PC-3 (cell line): ENCODE measurements around the gene MOG. TPM values are rescaled to one million over a fixed set of nuclear protein-coding genes. Genes with fewer than 3 reads are reported as not detected.
A peak's percentile ranks its signal among the peaks of the same experiment; 100 is the strongest.

Source experiments
- ATAC-seq: fragments of 200-7000 bp; cut with Tn5 transposase; 2 replicates; pipeline ENCODE4 v1.9.1; 2020; ENCODE audit warnings: mild to moderate bottlenecking, moderate library complexity
- BruUV-seq: library from RNA; stranded (reverse); fragments of 400-500 nt; replicated peaks from 2 replicates; lab custom pipeline; 2021; lab: Mats Ljungman, UMichigan
- CTCF ChIA-PET: fragments of 300-600 bp; sonication (Branson Sonifier 250); formaldehyde crosslinking; loops from one replicate; lab custom pipeline; 2022; ENCODE audit warnings: antibody characterized with exemption; lab: Charles Lee
- POLR2A ChIA-PET: fragments of 300-600 bp; sonication (Branson Sonifier 250); formaldehyde crosslinking; loops from one replicate; lab custom pipeline; 2022; ENCODE audit warnings: antibody characterized with exemption; ENCODE audit not compliant: unreplicated experiment; lab: Charles Lee
- DNase-seq: peaks from one replicate; pipeline ENCODE4 v3.0.0-alpha.2; 2015
- H2AFZ ChIP-seq: fragments of 300-600 bp; sonication (generic); 2 replicates; pipeline ENCODE4 v1.6.0; 2016; ENCODE audit warnings: antibody characterized with exemption, low read length
- H3F3A ChIP-seq: fragments of 300-600 bp; sonication (generic); one replicate; pipeline ENCODE4 v1.6.0; 2017; ENCODE audit warnings: antibody characterized with exemption, low read length, control low read depth, mild to moderate bottlenecking; ENCODE audit not compliant: unreplicated experiment
- H3K27ac ChIP-seq: fragments of 300-600 bp; sonication (generic); 2 replicates; pipeline ENCODE4 v1.5.1; 2016; ENCODE audit warnings: mild to moderate bottlenecking, low read length
- H3K27me3 ChIP-seq: fragments of 300-600 bp; sonication (generic); 2 replicates; pipeline ENCODE4 v1.6.1; 2016; ENCODE audit warnings: low read length, mixed read lengths
- H3K36me3 ChIP-seq: fragments of 300-600 bp; sonication (generic); 2 replicates; pipeline ENCODE4 v1.6.1; 2016; ENCODE audit warnings: low read depth, mixed run types, low read length, mixed read lengths
- H3K4me1 ChIP-seq: fragments of 300-600 bp; sonication (generic); 2 replicates; pipeline ENCODE4 v1.5.1; 2016; ENCODE audit warnings: low read length; ENCODE audit not compliant: insufficient read depth
- H3K4me2 ChIP-seq: fragments of 300-600 bp; sonication (generic); 2 replicates; pipeline ENCODE4 v1.6.0; 2016; ENCODE audit warnings: low read length
- H3K4me3 ChIP-seq: fragments of 300-600 bp; sonication (generic); 2 replicates; pipeline ENCODE4 v1.5.1; 2016; ENCODE audit warnings: mild to moderate bottlenecking, low read length, mixed read lengths
- H3K79me2 ChIP-seq: fragments of 300-600 bp; sonication (generic); 2 replicates; pipeline ENCODE4 v1.6.1; 2017; ENCODE audit warnings: low read length, mixed read lengths
- H3K9ac ChIP-seq: fragments of 300-600 bp; sonication (generic); 2 replicates; pipeline ENCODE4 v1.6.0; 2016; ENCODE audit warnings: mild to moderate bottlenecking, low read length
- H3K9me2 ChIP-seq: fragments of 300-600 bp; sonication (generic); replicated peaks from 2 replicates; pipeline ENCODE4 v1.6.1; 2016; ENCODE audit warnings: mixed run types, low read length, mixed read lengths
- H3K9me3 ChIP-seq: fragments of 300-600 bp; sonication (generic); 2 replicates; pipeline ENCODE4 v1.6.1; 2016; ENCODE audit warnings: low read length, mixed read lengths
- H4K20me1 ChIP-seq: fragments of 300-600 bp; sonication (generic); 2 replicates; pipeline ENCODE4 v1.6.1; 2016; ENCODE audit warnings: low read length, mixed read lengths
- CTCF ChIP-seq: fragments of 300-600 bp; sonication (generic); conservative IDR thresholded peaks from 2 replicates; pipeline ENCODE4 v1.5.1; 2017; ENCODE audit warnings: antibody characterized with exemption, low read depth, mild to moderate bottlenecking, low read length
- EZH2 ChIP-seq: fragments of 300-600 bp; sonication (generic); IDR thresholded peaks from one replicate; pipeline ENCODE4 v1.6.1; 2017; ENCODE audit warnings: antibody characterized with exemption, mild to moderate bottlenecking, low read length; ENCODE audit not compliant: unreplicated experiment
- EZH2phosphoT487 ChIP-seq: fragments of 300-600 bp; sonication (generic); IDR thresholded peaks from 2 replicates; pipeline ENCODE4 v1.6.1; 2018; ENCODE audit warnings: mild to moderate bottlenecking, antibody characterized with exemption, low read length, borderline replicate concordance
- intact Hi-C: fragments of 100-400 bp; cut with micrococcal nuclease; formaldehyde crosslinking; loops from 2 replicates; pipeline ENCODE4 v1.9.0; 2023
- total RNA-seq: library from RNA; depleted of rRNA; stranded (reverse); fragments of >200 nt; gene quantifications from 2 replicates; pipeline ENCODE4 v1.2.3, GENCODE V29; 2014

MOG gene
- total RNA-seq, 1 experiment from 2014 or later = not detected

DNA sequence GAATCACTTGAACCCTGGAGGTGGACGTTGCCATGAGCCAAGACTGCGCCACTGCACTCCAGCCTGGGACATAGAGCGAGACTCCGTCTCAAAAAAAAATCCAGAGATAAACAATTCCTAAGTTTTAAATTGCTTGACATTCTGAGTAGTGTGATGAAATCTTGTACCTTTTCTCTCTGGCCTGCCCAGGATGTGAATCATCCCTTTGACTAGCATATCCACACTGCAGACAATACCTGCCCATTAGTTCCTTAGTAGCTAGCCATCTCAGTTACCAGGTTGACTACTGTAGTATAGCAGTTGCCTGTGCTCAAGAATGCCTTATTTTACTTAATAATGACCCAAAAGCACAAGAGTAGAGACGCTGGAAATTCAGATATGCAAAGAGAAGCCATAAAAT, 21.2 kb downstream of the MOG start:
- H3K27me3 ChIP-seq = no peaks in the 10 kb centered on the region
- no peaks in the 10 kb centered on the region for H3K79me2 ChIP-seq
- H3K9ac ChIP-seq = no peak overlapping the region
- TF ChIP-seq CTCF (no peak), EZH2phosphoT487 (no peak), EZH2 (no peak)
- H4K20me1 ChIP-seq = no peaks in the 10 kb centered on the region
- no peak overlapping the region for H3K27ac ChIP-seq
- ATAC-seq (peak; percentile 80), DNase-seq (peak; percentile 58)
- H3K9me3 ChIP-seq = no peaks in the 10 kb centered on the region
- peaks cover 16% of the 10 kb centered on the region for H3K4me1 ChIP-seq
- ChIA-PET CTCF (no interaction called here), POLR2A (no interaction called here)
- H3F3A ChIP-seq = no peaks in the 10 kb centered on the region
- H2AFZ ChIP-seq = no peak overlapping the region
- no peaks in the 10 kb centered on the region for H3K9me2 ChIP-seq
- H3K4me2 ChIP-seq = no peak overlapping the region
- H3K4me3 ChIP-seq = no peak overlapping the region
- no TSS peak for BruUV-seq
- intact Hi-C loops = no loop called here
- H3K36me3 ChIP-seq = no peaks in the 10 kb centered on the region

GRCh38 chr6:29679962-29680361, 23.1 kb downstream of the MOG start:
- no peaks in the 10 kb centered on the region for H3K9me3 ChIP-seq
- H3K27ac ChIP-seq = no peak overlapping the region
- TF ChIP-seq EZH2 (no peak), EZH2phosphoT487 (no peak), CTCF (no peak)
- no peak overlapping the region for H3K4me2 ChIP-seq
- DNase-seq (no peak), ATAC-seq (no peak)
- H3K36me3 ChIP-seq = no peaks in the 10 kb centered on the region
- no peaks in the 10 kb centered on the region for H3F3A ChIP-seq
- H4K20me1 ChIP-seq = no peaks in the 10 kb centered on the region
- H3K79me2 ChIP-seq = no peaks in the 10 kb centered on the region
- H3K9ac ChIP-seq = no peak overlapping the region
- no peak overlapping the region for H2AFZ ChIP-seq
- CTCF ChIA-PET = no interaction called here
- H3K9me2 ChIP-seq = no peaks in the 10 kb centered on the region
- peaks cover 16% of the 10 kb centered on the region for H3K4me1 ChIP-seq
- H3K27me3 ChIP-seq = no peaks in the 10 kb centered on the region
- intact Hi-C loops = no loop called here
- no TSS peak for BruUV-seq
- no peak overlapping the region for H3K4me3 ChIP-seq
- POLR2A ChIA-PET = no interaction called here

DNA sequence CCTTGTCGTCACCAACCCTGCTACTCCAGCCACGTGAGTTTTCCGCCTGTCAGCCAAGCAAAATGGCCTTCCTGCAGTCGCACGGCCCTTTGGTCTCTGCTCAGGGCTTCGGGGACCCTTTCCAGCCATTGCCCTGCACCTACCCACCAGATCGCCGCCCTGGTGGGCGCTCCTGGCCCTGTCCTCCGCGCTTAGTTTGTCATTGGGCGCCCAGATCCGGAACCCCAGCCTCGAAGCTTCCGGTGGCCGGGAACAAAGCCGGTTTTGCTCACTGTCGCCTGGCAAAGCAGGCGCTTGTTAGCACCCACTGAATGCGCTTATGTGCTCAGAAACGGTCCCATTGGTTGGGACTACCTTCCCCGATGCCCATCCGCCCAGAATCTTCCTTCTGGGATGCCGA, 23.5 kb downstream of the MOG start:
- ChIA-PET CTCF (no interaction called here), POLR2A (no interaction called here)
- ATAC-seq (no peak), DNase-seq (no peak)
- Histone ChIP-seq H3K9me2 (no peaks in the 10 kb centered on the region), H3K27ac (no peak overlapping the region), H3K4me2 (no peak overlapping the region), H3K36me3 (no peaks in the 10 kb centered on the region), H3K9me3 (no peaks in the 10 kb centered on the region), H3K79me2 (no peaks in the 10 kb centered on the region), H3K4me3 (no peak overlapping the region), H4K20me1 (no peaks in the 10 kb centered on the region), H2AFZ (no peak overlapping the region), H3K9ac (no peak overlapping the region), H3K4me1 (peaks cover 16% of the 10 kb centered on the region), H3K27me3 (no peaks in the 10 kb centered on the region), H3F3A (no peaks in the 10 kb centered on the region)
- intact Hi-C loops = no loop called here
- TF ChIP-seq EZH2phosphoT487 (no peak), EZH2 (no peak), CTCF (no peak)
- no TSS peak for BruUV-seq
